GM08714 (cell line): ENCODE results near the gene UHMK1.
"Not testable (repeated sequence)": the region's sequence is repeated elsewhere in the genome, so short reads cannot be mapped to it uniquely, and the experiment has no call there.

Source experiments
- H3K4me3 ChIP-seq: fragments of 200-500 bp; sonication (Bioruptor generic); 2 replicates; pipeline ENCODE4 v1.5.1; 2014; ENCODE audit warnings: mild to moderate bottlenecking, low read length, inconsistent platforms
- ZNF274 ChIP-seq: IDR thresholded peaks from 2 replicates; pipeline ENCODE4 v1.6.1; 2012; ENCODE audit warnings: mild to moderate bottlenecking, low read depth, low read length

The UHMK1 gene

GRCh38 chr1:162549001-162549400 lies 51.4 kb downstream of the UHMK1 start:
- TF ChIP-seq ZNF274: no peak
- H3K4me3 ChIP-seq: no peak overlapping the region

DNA sequence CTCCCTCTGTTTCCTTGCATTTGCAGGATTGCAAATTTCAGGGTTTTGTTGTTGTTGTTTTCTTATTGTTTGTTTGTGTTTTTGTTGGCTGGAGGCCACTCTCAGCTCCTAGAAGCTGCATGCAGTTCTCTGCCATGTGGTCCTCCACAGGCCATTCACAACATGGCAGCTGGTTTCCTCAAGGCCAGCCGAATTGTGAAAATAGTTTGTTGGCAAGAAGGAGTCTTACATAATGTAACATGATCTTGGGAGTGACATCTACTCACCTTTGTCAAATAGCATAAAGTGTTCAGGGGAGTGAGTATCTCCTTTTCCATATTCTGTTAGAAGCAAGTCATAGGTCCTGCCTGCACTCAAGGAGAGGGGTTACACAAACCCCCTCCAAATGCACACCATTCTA lies 53.3 kb downstream of the UHMK1 start:
- no peak for TF ChIP-seq ZNF274

GRCh38 chr1:162551969-162552683 lies 54.5 kb downstream of the UHMK1 start:
- no peak overlapping the region for H3K4me3 ChIP-seq
- TF ChIP-seq ZNF274: no peak

More for the DNA sequence above, 53.3 kb downstream of the UHMK1 start:
- H3K4me3 ChIP-seq: no peak overlapping the region

- TF ChIP-seq ZNF274: no peak
- no peak overlapping the region for H3K4me3 ChIP-seq
These were observed 55.1 kb downstream of the UHMK1 start for GRCh38 chr1:162552684-162553252.

GRCh38 chr1:162554258-162554657 lies 56.6 kb downstream of the UHMK1 start:
- TF ChIP-seq ZNF274: no peak
- H3K4me3 ChIP-seq: no peak overlapping the region

DNA sequence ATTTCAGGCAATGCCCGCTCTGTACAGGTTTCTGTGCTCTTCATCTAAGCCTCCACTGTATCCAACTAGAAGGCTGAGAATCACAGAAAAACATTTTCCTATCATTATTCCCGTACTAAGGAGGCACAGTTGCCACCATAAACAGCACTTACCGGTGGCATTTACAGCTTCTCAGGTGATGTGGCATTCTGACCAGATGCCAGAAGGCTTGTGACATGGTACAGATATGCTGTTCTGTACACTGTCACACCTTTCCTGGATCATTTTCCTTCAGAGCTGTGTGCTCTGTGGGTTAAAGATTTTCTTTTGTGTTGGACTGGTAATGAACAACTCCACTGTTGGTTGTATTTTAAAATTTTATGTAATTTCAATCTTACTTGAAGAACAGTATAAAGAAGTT lies 59.9 kb downstream of the UHMK1 start:
- no peak overlapping the region for H3K4me3 ChIP-seq
- no peak for TF ChIP-seq ZNF274

DNA sequence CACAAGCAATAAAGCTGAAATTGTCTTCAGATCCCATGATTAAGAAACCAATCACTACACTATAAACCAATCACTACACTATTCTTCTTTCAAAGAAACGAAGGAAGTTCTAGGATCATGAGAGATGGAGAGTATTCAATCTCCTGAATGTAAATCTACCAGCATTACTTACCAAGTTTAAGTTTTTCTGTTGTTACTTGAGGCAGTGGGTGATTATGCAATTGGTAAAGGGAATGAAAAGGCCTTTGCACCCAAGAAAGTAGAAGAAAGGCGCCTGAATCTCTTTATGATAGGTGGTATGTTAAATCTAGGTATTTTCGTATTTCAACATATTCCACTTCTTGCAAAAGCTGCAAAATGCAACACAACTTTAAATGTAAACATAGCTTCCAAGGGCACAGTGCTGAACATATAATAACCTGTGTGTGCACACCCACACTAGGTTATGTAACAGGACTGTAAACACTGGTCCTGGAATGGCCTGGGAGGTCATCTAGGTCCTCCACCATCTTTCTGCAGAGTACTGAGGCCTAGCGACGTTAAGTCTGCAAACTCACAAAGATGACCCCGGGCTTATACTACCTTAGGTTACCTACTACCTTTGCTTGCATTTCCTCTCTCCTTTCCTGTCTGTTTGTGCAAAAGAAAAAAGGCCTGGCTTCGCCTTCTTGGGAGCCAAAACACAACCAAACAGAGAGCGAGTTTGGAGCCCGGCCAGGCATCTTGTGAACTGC lies 62.9 kb downstream of the UHMK1 start:
- no peak for TF ChIP-seq ZNF274
- peak overlapping the region; percentile 89 for H3K4me3 ChIP-seq

DNA sequence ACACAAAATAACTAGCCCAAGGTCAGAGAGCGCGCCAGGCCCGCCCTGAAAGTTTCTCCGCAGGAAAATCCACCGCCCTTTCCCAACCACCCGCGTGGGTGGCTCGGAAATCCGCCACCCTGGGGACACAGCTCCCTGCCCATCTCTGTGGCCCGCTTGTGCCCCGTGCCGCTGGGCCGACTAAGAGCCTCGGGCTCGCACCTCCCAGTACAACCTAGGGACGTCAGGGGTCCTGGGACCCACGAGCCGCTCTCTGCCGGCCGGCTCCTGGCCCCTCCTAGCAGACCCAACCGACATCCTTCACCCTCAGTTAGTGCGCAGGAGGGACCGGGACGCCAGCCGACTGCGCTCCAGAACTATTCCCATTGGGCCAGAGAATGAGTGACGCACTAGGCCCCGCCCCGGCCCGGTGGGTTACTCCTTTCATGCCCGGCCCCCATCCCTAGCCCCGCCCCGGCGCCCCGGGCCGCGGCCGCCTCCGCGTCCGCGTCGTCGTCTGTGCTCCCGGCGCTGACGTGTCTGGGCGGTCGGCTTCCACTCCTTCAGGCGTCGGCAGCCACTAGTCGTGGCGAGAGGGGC lies 63.5 kb downstream of the UHMK1 start:
- TF ChIP-seq ZNF274: no peak
- peak overlapping the region; percentile 89 for H3K4me3 ChIP-seq

GRCh38 chr1:162561616-162562469 lies 64.2 kb downstream of the UHMK1 start, which contains the start of gene UAP1:
Gene UAP1 (plus strand): TSS chr1:162561722. CDS start chr1:162566069, 4,347 bp downstream.
- H3K4me3 ChIP-seq: peak within 1 kb of the TSS; percentile 89
- no peak for TF ChIP-seq ZNF274

- H3K4me3 ChIP-seq: peak overlapping the region; percentile 73
- no peak for TF ChIP-seq ZNF274
These were observed 64.8 kb downstream of the UHMK1 start for GRCh38 chr1:162562470-162562828.

GRCh38 chr1:162564762-162565218 lies 67.2 kb downstream of the UHMK1 start:
- no peak overlapping the region for H3K4me3 ChIP-seq

GRCh38 chr1:162565460-162565859 lies 67.8 kb downstream of the UHMK1 start:
- TF ChIP-seq ZNF274: no peak
- no peak overlapping the region for H3K4me3 ChIP-seq

More at GRCh38 chr1:162564762-162565218, 67.2 kb downstream of the UHMK1 start:
- TF ChIP-seq ZNF274: no peak

DNA sequence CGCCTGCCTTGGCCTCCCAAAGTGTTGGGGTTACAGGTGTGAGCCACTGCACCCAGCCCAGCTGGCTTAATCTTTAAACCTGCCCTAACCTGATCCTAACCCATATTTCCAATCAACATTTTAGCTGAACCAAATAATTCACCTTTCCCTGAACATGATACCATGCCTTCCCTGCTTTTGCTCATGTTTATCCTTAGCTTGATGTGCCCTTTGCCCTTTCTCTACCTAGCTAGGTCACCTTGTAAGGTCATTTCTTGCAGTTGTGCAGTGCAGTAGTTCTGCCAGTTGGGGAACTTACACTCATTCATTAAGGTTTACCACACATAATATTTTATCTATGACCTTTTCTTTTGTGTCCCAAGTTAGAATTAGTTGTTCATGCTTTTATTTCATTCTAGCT lies 69.3 kb downstream of the UHMK1 start:
- H3K4me3 ChIP-seq: no peak overlapping the region
- TF ChIP-seq ZNF274: no peak

- no peak overlapping the region for H3K4me3 ChIP-seq
- no peak for TF ChIP-seq ZNF274
These were observed 71.2 kb downstream of the UHMK1 start for GRCh38 chr1:162568802-162569201.

DNA sequence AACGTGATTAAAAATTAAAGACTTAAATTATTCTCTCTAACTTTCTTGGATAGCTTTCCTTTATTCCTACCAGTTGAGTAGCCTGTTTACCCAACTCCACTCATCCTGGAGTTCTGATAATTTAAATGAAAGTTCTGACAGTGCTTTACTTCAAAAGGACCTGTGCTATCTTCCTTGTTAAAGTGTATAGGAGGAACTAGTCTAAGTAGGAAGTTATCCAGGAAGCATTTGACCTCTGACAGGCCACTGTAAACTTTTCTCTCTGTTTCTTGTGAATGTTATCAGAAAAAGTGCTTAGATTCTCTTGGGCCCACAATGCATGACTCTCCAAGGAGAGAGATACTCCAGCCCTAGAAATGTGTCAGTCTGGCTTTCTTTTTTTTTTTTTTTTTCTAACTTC lies 73.1 kb downstream of the UHMK1 start:
- no peak for TF ChIP-seq ZNF274
- H3K4me3 ChIP-seq: no peak overlapping the region

- not testable (repeated sequence) for H3K4me3 ChIP-seq
These were observed 73.5 kb downstream of the UHMK1 start for GRCh38 chr1:162571121-162571520.
